Type B pancreatic cell (in vitro differentiated cells): Measurements from ENCODE around the gene SMIM20. TPM values are rescaled to one million over a fixed set of nuclear protein-coding genes. Genes with fewer than 3 reads are reported as not detected.
A peak's percentile ranks its signal among the peaks of the same experiment; 100 is the strongest.

Source experiments
- DNase-seq: peaks from one replicate; pipeline ENCODE4 v3.0.0; 2021; ENCODE audit warnings: mixed read lengths; ENCODE audit not compliant: unreplicated experiment; ENCODE audit errors: extremely low spot score
- H3K27ac Mint-ChIP-seq: 2 replicates; pipeline ENCODE4 v1.8.0; 2021; ENCODE audit warnings: mild to moderate bottlenecking, mixed read lengths
- H3K27me3 Mint-ChIP-seq: 2 replicates; pipeline ENCODE4 v1.8.0; 2021; ENCODE audit warnings: mixed read lengths
- H3K36me3 Mint-ChIP-seq: 2 replicates; pipeline ENCODE4 v1.8.0; 2021; ENCODE audit warnings: mixed read lengths
- H3K4me1 Mint-ChIP-seq: one replicate; pipeline ENCODE4 v1.8.0; 2021; ENCODE audit warnings: mixed read lengths; ENCODE audit not compliant: unreplicated experiment
- H3K4me3 Mint-ChIP-seq: 2 replicates; pipeline ENCODE4 v1.8.0; 2021; ENCODE audit warnings: mild to moderate bottlenecking, mixed read lengths
- H3K9me3 Mint-ChIP-seq: 2 replicates; pipeline ENCODE4 v1.8.0; 2021; ENCODE audit warnings: mixed read lengths
- total RNA-seq: library from RNA; stranded (reverse); gene quantifications from 2 replicates; pipeline ENCODE4 v1.2.1, GENCODE V29; 2021; ENCODE audit warnings: low replicate concordance
- TF ChIP-seq, protein P1 (sequence below): fragments of 200-600 bp; sonication (generic); conservative IDR thresholded peaks from 2 replicates; pipeline ENCODE4 v1.5.0; 2021; ENCODE audit warnings: antibody characterized with exemption, mild to moderate bottlenecking

SMIM20 gene
- total RNA-seq, 1 donor from 2014 or later: 28.0 TPM

DNA sequence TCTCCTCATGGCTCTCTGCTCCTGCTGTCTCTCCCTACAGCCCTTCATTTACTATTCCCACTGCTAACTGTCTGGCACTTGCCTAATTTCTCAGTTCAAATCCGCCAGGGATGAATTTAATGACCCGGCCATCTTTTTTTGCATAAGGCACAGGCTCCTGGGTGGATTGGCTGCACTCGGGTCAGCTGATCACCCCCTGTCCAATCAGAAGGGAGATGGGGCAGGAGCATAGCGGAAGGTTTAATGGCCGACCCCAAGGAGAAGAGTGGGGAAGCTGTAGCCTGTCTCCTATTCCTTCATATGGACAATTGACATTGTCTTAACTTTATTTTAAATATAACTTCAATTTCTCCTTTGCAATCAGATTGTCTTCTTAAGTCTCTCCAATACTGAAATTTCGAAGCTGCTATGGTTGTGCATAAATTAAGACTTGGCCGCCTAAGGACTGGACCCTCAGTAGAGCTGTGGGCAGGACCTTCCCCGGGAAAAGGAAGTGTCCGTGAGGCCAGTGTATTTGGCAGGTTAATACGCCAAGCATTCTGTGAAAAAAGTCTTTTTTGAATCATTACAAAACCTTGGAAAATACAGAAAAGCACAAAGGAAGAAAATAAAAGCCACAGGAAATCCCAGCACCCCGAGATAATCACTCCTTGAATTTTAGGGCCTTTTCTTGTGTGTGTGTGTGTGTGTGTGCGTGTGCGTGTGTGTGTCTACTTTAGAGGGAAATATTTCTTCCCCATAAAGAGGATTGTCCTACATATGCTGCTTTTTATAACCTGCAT is 55.5 kb downstream of the SMIM20 start:
- Mint-ChIP-seq H3K36me3 (no peaks in the 10 kb centered on the region), H3K27ac (no peak overlapping the region), H3K9me3 (no peaks in the 10 kb centered on the region), H3K4me3 (no peak overlapping the region), H3K4me1 (peaks cover 31% of the 10 kb centered on the region), H3K27me3 (no peaks in the 10 kb centered on the region)
- TF ChIP-seq, protein P1, sequence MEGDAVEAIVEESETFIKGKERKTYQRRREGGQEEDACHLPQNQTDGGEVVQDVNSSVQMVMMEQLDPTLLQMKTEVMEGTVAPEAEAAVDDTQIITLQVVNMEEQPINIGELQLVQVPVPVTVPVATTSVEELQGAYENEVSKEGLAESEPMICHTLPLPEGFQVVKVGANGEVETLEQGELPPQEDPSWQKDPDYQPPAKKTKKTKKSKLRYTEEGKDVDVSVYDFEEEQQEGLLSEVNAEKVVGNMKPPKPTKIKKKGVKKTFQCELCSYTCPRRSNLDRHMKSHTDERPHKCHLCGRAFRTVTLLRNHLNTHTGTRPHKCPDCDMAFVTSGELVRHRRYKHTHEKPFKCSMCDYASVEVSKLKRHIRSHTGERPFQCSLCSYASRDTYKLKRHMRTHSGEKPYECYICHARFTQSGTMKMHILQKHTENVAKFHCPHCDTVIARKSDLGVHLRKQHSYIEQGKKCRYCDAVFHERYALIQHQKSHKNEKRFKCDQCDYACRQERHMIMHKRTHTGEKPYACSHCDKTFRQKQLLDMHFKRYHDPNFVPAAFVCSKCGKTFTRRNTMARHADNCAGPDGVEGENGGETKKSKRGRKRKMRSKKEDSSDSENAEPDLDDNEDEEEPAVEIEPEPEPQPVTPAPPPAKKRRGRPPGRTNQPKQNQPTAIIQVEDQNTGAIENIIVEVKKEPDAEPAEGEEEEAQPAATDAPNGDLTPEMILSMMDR: no peak
- DNase-seq: no peak

DNA sequence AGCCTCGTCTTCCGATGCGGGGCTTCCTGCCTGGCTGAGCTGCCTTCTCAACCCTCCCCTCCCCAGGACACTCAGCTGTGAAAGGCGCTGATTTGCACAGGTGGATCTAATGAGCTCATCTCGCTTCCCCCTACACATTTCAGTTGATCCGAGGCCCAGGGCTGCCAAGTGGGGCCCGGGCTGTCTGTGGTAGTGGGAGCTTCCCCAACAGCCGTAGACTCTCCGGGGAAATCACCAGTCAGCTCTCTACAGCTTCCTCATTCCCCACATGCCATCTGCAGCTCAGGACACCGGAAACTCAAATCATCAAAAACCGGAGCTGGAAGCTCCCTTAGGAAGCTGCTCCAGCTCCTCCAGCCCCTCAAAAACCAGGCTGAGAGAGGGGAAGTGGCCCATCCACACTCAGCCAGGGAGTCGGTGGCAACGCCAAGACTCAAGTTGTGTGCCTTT is 56.2 kb downstream of the SMIM20 start:
- Mint-ChIP-seq H3K27me3 (no peaks in the 10 kb centered on the region), H3K36me3 (no peaks in the 10 kb centered on the region), H3K9me3 (no peaks in the 10 kb centered on the region), H3K4me3 (no peak overlapping the region), H3K4me1 (peaks cover 28% of the 10 kb centered on the region), H3K27ac (peak overlapping the region; percentile 61)
- TF ChIP-seq, protein P1: no peak
- no peak for DNase-seq

DNA sequence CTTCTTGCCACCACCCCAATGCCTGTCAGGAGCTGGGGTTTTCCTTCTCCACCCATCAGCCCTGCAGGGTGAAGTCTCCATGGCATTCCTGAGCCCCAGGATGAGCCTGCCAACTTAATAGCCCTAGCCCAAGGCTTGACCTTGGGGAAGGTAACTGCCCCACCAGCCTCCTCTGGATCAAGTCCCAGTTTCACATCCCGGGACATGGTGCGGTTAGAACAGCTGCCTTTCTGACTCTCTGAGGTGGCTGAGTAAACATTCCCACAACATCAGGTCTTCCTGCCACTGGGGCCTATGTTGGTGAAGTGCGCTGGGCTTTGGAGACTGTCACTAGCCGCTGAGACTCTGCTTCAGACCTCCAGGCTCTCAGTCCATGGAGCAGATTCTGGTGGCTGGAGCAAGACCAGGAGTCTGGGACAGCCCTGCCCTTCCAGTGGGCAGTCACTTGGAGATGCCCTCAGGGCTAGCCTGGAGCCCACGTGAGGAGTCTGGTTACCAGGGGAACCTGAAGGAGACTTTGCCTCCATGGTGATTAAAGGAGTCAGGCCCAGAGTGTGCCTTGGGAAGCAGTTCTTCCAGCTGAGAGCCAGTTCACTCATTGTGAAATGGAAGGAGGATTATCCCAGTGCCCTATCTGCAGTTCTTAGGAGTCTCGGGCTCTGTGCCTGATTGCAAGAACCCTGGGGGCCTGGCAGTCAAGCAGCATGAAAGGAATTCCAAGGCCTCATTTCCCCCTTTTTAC is 56.8 kb downstream of the SMIM20 start:
- H3K4me1 Mint-ChIP-seq: peaks cover 24% of the 10 kb centered on the region
- H3K27me3 Mint-ChIP-seq: no peaks in the 10 kb centered on the region
- DNase-seq: no peak
- no peaks in the 10 kb centered on the region for H3K36me3 Mint-ChIP-seq
- TF ChIP-seq, protein P1: no peak
- no peaks in the 10 kb centered on the region for H3K9me3 Mint-ChIP-seq
- no peak overlapping the region for H3K27ac Mint-ChIP-seq
- no peak overlapping the region for H3K4me3 Mint-ChIP-seq

DNA sequence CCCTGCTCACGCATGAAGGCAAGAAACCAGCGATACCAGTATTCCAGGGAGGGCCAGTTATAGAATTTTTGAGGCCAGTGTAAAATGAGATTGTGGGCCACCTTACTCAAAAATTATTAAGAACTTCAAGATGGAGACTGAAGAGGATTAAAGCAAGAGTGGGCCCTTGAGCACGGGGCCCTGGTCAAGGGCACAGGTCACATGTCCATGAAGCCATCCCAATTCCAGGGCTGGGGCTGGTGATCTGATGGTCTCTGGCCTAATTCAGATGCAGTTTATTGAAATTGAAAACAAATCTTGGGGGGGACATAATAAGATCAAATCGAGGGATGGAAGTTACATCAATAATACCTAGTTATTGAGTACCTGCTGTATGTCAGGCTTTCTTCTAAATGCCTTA is 58.3 kb downstream of the SMIM20 start:
- H3K27ac Mint-ChIP-seq: no peak overlapping the region
- no peak for DNase-seq
- no peak overlapping the region for H3K4me3 Mint-ChIP-seq
- no peaks in the 10 kb centered on the region for H3K27me3 Mint-ChIP-seq
- peaks cover 21% of the 10 kb centered on the region for H3K4me1 Mint-ChIP-seq
- H3K9me3 Mint-ChIP-seq: no peaks in the 10 kb centered on the region
- TF ChIP-seq, protein P1: no peak
- no peaks in the 10 kb centered on the region for H3K36me3 Mint-ChIP-seq

DNA sequence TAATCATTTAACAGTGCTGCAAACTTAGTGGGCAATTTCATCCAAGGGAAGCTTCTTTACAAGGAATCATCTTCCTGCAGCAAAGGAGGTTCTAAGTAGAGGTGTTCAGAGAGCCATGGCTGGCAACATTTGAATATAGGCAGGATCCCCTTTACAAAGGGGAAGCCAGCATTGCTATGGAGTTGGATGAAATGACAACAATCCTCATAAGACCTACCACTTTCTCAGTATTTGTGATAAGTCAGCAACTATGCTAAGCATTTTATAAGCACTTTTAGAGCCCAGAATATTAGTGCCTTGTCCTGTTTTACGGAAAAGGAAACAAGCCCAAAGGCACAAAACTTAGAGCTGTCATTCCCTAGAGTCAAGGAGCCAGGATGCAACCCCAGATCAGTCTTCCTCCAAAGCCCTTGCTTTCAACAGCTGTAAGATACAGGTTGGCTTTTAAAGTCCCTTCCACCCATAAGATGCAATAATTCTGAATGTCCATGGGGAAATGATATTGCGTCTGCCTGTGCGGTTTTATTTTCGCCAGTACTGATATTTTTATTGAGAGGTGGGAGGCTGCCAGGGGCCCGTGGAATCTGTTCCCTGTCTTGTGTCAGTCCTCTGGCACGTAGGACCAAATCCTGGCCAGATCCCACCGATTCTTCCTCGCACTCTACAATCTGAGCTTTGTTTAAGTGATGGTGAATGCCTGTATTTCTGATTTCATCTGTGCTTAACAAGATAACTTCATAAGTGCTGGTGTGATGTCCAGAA is 59.1 kb downstream of the SMIM20 start:
- H3K27ac Mint-ChIP-seq: no peak overlapping the region
- H3K36me3 Mint-ChIP-seq: no peaks in the 10 kb centered on the region
- TF ChIP-seq, protein P1: no peak
- peaks cover 26% of the 10 kb centered on the region for H3K4me1 Mint-ChIP-seq
- H3K9me3 Mint-ChIP-seq: no peaks in the 10 kb centered on the region
- DNase-seq: no peak
- no peak overlapping the region for H3K4me3 Mint-ChIP-seq
- no peaks in the 10 kb centered on the region for H3K27me3 Mint-ChIP-seq
